HUDEP-2 (cell line): ENCODE results near the gene HNRNPR.
"Not testable (repeated sequence)": the region's sequence is repeated elsewhere in the genome, so short reads cannot be mapped to it uniquely, and the experiment has no call there.

Experiments used
- DNase-seq, 76 experiments: peaks; one replicate each; lab custom pipeline; 2025; ENCODE audit not compliant: unreplicated experiment in 76 of 76; lab: John Stamatoyannopoulos, UW

The HNRNPR gene

DNA sequence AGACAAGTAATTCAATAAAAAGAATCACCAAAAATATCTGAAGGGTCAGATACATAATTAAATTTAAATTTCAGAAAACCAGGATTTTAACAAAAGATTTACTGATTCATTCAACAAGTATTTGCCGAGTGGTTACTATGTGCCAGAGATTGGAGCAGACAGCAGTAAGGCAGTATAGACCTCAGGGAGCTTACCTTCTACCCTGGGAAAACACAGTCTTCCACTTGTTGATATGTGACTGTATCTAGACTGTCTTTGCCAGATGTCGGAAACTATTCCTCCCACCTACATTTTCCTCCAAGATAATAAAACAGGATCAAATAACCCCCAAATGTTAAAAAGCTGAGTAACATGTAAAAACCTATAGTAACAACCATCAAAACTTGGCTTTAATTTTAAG is 6.2 kb downstream of the HNRNPR start:
- DNase-seq, result no peak

DNA sequence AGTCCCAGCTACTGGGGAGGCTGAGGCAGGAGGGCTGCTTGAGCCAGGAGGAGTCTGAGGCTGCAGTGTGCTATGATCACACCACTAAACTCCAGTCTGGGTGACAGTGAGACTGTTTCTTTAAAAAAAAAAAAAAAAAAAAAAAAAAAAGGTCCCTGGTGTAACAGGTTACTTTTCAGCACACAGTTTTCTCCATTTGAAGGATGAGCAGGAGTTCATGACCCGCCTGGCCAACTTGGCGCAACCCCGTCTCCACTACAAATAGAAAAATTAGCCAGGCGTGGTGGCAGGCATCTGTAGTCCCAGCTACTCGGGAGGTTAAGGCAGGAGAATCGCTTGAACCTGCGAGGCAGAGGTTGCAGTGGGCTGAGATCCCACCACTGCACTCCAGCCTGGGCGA is 12.4 kb downstream of the HNRNPR start:
- DNase-seq, result no peak

DNA sequence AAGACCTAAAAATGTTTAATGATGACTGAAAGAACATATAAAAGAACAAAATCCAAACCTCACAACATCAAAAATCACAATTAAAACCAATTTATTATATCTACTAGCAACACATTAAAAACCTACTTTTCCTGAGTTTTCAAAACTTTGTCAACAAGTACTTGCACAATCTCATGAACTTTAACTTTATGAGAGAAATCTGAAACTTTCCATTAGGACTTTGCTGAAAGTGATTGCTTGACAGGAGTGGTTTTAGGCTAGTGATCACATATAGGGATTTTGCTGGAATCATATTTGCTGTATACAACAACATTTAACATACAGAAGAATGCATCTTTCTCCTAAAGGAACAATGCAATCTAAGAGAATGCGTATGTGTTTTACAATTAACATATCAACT is 13.2 kb downstream of the HNRNPR start:
- no peak for DNase-seq

DNA sequence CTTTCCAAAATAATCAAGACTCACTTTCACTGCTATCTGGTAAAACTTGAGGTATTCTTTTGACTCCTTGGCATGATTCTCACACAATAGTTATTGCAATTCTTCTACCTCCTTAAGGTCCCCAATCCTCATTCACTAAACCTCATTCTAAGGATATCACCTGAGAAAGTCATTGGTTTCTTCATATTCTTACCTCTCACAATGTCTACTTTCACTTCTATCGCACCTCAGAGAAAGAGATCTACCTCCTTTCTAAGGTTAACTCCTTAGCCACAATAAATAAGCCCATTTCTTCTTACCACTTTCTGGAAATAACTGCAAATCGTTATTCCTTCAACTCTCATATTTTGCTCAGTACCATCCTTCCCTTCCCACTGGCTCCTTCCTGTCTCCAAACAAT is 18.7 kb downstream of the HNRNPR start:
- no peak for DNase-seq

- no peak for DNase-seq
These were observed 21.3 kb downstream of the HNRNPR start for GRCh38 chr1:23322770-23323169.

- DNase-seq, result not testable (repeated sequence)
These were observed 33.8 kb downstream of the HNRNPR start for GRCh38 chr1:23310280-23310679.

GRCh38 chr1:23304140-23304620 is 39.9 kb downstream of the HNRNPR start:
- no peak for DNase-seq

- DNase-seq, result no peak
These were observed 40.6 kb downstream of the HNRNPR start for GRCh38 chr1:23303524-23303923.

GRCh38 chr1:23296931-23297330 is 47.2 kb downstream of the HNRNPR start:
- DNase-seq, result no peak

- no peak for DNase-seq
These were observed 52.4 kb downstream of the HNRNPR start for GRCh38 chr1:23291706-23292105.

GRCh38 chr1:23290836-23291565 is 53.1 kb downstream of the HNRNPR start:
- no peak for DNase-seq

DNA sequence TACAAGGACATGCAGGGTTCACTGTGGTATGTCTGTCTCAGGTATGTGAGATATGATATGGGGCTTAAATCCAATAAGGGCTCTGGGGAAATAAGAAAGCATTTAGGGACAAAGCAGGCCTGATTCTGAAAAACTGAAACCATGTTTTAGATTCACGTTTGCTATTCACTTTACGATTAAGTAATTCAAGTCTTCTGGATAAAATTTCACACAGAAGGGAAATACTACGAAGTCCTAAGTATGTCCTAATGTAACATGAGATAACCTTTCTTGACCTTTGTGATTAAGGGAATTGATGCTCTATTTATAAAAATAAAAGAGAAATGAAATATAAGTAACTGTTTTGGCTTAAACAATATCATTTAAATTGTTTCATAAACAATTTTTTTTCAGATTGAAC is 55.4 kb downstream of the HNRNPR start:
- no peak for DNase-seq

- DNase-seq, result no peak
These were observed 55.9 kb downstream of the HNRNPR start for GRCh38 chr1:23288201-23288600.

GRCh38 chr1:23286401-23286800 is 57.7 kb downstream of the HNRNPR start:
- no peak for DNase-seq

- no peak for DNase-seq
These were observed 60.1 kb downstream of the HNRNPR start for GRCh38 chr1:23283667-23284602.

DNA sequence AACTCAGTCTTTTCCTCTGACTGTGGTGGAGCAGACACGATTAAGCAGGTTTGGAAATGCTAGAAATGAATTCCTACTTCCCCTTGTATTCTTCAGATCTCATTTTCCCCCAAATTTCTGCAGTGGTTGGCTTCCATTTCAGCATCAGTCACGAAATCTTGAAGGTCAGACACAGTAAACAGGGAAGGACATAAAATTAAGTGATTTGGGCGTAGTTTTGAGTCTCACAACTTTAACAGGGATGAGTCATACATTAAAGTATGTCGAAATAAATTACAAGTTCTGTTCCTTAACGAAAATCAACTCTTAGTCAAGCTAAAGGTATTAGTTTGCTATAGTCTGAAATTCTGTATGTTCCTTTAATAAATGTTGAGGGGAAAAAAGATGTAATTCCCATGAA is 61.1 kb downstream of the HNRNPR start:
- no peak for DNase-seq

DNA sequence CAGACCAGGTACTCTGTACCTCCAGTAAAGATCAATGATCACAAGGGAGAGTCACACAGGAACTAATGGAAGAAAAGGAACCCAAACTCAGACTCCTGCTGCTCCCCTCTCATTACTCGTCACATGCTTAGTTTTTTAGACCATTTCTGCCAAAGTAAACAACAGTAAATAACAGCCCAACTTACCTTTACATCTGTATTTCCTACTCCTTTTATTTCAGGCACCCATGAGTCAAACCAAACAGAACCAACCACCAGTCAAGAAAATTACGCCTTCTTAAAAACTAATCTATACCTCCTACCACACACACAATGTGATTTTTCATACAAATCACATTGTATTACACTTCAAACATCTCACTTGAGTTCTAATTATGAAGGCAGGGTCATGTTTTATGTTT is 65.4 kb downstream of the HNRNPR start:
- DNase-seq, result no peak

DNA sequence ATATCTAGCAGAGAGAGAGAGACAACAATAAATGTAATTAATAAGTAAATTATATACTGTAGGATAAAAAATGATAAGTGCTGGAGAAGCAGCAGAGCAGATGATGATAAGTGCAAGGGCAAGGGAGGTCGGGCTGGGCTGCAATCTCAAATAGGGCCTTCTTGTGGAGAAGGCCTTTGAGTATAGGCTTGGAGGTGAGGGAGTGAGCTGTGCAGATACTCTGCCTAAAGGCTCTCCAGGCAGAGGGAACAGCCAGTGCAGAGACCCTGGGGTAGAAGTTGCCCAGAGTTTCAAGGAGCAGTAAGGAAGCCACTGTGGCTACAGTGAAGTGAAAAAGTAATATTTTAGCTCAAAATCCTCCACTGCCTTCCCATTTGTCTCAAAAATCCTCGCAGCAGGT is 67.6 kb downstream of the HNRNPR start:
- DNase-seq, result peak in 6 of 76 experiments; percentile 3 to 15 (median 8)

GRCh38 chr1:23274134-23274505 is 70.0 kb downstream of the HNRNPR start:
- no peak for DNase-seq

DNA sequence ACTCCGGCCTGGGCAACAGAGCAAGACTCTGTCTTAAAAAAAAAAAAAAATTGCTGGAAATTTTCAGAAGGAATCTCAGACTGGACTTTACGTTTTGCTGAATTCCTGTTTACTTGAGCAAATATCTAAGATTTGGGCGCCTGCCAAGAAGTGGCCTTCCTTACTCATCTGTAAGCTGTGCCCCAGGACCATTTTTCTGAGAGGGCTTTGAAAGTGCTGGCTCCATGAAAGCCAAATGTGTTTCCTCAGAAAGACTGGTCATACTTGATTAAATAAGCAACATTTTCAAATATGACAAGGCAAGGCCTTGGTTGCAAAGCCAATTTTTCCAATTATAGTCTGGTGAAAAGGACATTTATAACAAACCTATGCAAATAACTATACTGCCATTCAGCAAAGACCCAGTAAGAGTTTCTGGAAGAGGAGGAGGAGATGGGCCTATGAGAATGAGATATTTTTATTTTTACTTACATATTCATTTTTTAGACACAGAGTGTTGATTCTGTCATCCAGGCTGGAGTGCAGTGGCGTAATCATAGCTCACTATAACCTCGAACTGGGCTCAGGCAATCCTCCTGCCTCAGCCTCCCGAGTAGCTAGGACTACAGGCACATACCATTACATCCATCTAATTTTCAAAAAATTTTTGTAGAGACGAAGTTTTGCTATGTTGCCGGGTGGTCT is 70.5 kb downstream of the HNRNPR start:
- DNase-seq, result peak in 1 of 76 experiments; percentile 7

- DNase-seq, result no peak
These were observed 80.7 kb downstream of the HNRNPR start for GRCh38 chr1:23263380-23263887.
